Neural cell (in vitro differentiated cells): ENCODE results near the gene IMMP2L.

Experiments used
- EP300 ChIP-seq: fragments of 450-650 bp; conservative IDR thresholded peaks from 2 replicates; pipeline ENCODE4 v1.6.1; 2014; ENCODE audit warnings: antibody characterized with exemption, mild to moderate bottlenecking, moderate library complexity; ENCODE audit not compliant: poor library complexity, severe bottlenecking
- EZH2 ChIP-seq: fragments of 200-600, 300-800 bp; shearing (Covaris generic), sonication (generic); IDR thresholded peaks from 2 replicates; pipeline ENCODE4 v1.6.1; 2014; ENCODE audit warnings: antibody characterized with exemption, low read length, borderline replicate concordance, mild to moderate bottlenecking; ENCODE audit not compliant: insufficient read depth, poor library complexity, severe bottlenecking
- MXI1 ChIP-seq: fragments of 450-650 bp; conservative IDR thresholded peaks from 2 replicates; pipeline ENCODE4 v1.6.1; 2014; ENCODE audit warnings: antibody characterized with exemption, mild to moderate bottlenecking; ENCODE audit not compliant: poor library complexity, severe bottlenecking
- POLR2AphosphoS5 ChIP-seq: IDR thresholded peaks from 2 replicates; pipeline ENCODE4 v1.6.1; 2012
- RAD21 ChIP-seq: fragments of 450-650 bp; conservative IDR thresholded peaks from 2 replicates; pipeline ENCODE4 v1.6.1; 2014; ENCODE audit warnings: antibody characterized with exemption, mild to moderate bottlenecking, moderate library complexity
- TAF1 ChIP-seq: IDR thresholded peaks from 2 replicates; pipeline ENCODE4 v1.6.1; 2012; ENCODE audit warnings: low read depth
- TF ChIP-seq, protein P1 (sequence below): fragments of 450-650 bp; IDR thresholded peaks from 2 replicates; pipeline ENCODE4 v1.5.1; 2014; ENCODE audit warnings: antibody characterized with exemption, mild to moderate bottlenecking, moderate library complexity; ENCODE audit not compliant: poor library complexity, severe bottlenecking
- TF ChIP-seq, protein P2 (sequence below): IDR thresholded peaks from 2 replicates; pipeline ENCODE4 v1.6.1; 2012; ENCODE audit warnings: borderline replicate concordance

DNA sequence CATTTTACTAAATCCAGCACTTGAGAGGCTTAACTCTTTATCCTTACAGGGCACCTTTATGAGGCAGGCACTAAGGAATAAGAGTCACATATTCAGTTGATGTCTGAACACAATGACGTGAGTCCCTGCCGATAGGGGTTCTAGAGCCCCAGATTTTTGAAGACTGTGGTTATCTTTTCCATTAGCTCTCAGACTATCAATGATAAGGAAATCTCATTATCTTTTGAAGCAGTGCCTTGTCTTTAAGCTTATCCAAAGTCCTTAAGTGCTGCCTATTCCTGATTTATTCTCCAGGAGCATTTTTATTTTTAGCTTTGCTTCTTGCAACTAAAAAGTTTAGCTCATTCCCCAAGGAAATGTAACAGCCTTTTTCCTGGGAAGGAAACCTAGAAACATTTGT is 915.5 kb downstream of the IMMP2L start:
- TF ChIP-seq POLR2AphosphoS5: no peak
- no peak for TF ChIP-seq EZH2
- TF ChIP-seq, protein P1, sequence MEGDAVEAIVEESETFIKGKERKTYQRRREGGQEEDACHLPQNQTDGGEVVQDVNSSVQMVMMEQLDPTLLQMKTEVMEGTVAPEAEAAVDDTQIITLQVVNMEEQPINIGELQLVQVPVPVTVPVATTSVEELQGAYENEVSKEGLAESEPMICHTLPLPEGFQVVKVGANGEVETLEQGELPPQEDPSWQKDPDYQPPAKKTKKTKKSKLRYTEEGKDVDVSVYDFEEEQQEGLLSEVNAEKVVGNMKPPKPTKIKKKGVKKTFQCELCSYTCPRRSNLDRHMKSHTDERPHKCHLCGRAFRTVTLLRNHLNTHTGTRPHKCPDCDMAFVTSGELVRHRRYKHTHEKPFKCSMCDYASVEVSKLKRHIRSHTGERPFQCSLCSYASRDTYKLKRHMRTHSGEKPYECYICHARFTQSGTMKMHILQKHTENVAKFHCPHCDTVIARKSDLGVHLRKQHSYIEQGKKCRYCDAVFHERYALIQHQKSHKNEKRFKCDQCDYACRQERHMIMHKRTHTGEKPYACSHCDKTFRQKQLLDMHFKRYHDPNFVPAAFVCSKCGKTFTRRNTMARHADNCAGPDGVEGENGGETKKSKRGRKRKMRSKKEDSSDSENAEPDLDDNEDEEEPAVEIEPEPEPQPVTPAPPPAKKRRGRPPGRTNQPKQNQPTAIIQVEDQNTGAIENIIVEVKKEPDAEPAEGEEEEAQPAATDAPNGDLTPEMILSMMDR: no peak
- TF ChIP-seq RAD21: no peak
- TF ChIP-seq, protein P2, sequence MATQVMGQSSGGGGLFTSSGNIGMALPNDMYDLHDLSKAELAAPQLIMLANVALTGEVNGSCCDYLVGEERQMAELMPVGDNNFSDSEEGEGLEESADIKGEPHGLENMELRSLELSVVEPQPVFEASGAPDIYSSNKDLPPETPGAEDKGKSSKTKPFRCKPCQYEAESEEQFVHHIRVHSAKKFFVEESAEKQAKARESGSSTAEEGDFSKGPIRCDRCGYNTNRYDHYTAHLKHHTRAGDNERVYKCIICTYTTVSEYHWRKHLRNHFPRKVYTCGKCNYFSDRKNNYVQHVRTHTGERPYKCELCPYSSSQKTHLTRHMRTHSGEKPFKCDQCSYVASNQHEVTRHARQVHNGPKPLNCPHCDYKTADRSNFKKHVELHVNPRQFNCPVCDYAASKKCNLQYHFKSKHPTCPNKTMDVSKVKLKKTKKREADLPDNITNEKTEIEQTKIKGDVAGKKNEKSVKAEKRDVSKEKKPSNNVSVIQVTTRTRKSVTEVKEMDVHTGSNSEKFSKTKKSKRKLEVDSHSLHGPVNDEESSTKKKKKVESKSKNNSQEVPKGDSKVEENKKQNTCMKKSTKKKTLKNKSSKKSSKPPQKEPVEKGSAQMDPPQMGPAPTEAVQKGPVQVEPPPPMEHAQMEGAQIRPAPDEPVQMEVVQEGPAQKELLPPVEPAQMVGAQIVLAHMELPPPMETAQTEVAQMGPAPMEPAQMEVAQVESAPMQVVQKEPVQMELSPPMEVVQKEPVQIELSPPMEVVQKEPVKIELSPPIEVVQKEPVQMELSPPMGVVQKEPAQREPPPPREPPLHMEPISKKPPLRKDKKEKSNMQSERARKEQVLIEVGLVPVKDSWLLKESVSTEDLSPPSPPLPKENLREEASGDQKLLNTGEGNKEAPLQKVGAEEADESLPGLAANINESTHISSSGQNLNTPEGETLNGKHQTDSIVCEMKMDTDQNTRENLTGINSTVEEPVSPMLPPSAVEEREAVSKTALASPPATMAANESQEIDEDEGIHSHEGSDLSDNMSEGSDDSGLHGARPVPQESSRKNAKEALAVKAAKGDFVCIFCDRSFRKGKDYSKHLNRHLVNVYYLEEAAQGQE: no peak
- no peak for TF ChIP-seq TAF1
- no peak for TF ChIP-seq EP300
- no peak for TF ChIP-seq MXI1
